Panc1 (cell line): ENCODE results near the gene NECTIN4. TPM values are rescaled to one million over a fixed set of nuclear protein-coding genes. Genes with fewer than 3 reads are reported as not detected.

Experiments used
- ATAC-seq: fragments of 200-7000 bp; cut with Tn5 transposase; 2 replicates; pipeline ENCODE4 v1.9.1; 2020; ENCODE audit warnings: mild to moderate bottlenecking, moderate library complexity
- BruUV-seq: library from RNA; stranded (reverse); fragments of 400-500 nt; replicated peaks from 2 replicates; lab custom pipeline; 2021; lab: Mats Ljungman, UMichigan
- CTCF ChIA-PET: fragments of 300-600 bp; sonication (Branson Sonifier 250); formaldehyde crosslinking; loops from one replicate; lab custom pipeline; 2022; ENCODE audit warnings: antibody characterized with exemption; lab: Charles Lee
- POLR2A ChIA-PET: fragments of 300-600 bp; sonication (Branson Sonifier 250); formaldehyde crosslinking; loops from one replicate; lab custom pipeline; 2022; ENCODE audit warnings: antibody characterized with exemption; lab: Charles Lee
- DNase-seq: peaks from one replicate; pipeline ENCODE4 v3.0.0-alpha.2; 2010; ENCODE audit warnings: low read depth, low spot score
- H3K27ac ChIP-seq: 2 replicates; pipeline ENCODE4 v1.5.1; 2011; ENCODE audit warnings: mild to moderate bottlenecking, low read length, inconsistent platforms
- H3K27me3 ChIP-seq: fragments of 200-500 bp; sonication (Bioruptor generic); 2 replicates; pipeline ENCODE4 v1.6.0; 2014; ENCODE audit warnings: low read length, inconsistent platforms; ENCODE audit not compliant: control insufficient read depth, insufficient read depth
- H3K36me3 ChIP-seq: fragments of 200-500 bp; sonication (Bioruptor generic); 2 replicates; pipeline ENCODE4 v1.5.1; 2014; ENCODE audit warnings: inconsistent platforms, mild to moderate bottlenecking, low read length, moderate library complexity; ENCODE audit not compliant: control insufficient read depth, insufficient read depth
- H3K4me1 ChIP-seq: 2 replicates; pipeline ENCODE4 v1.5.1; 2011; ENCODE audit warnings: inconsistent platforms, mild to moderate bottlenecking, low read length, moderate library complexity; ENCODE audit not compliant: control insufficient read depth, insufficient read depth
- H3K4me3 ChIP-seq, 2 experiments: 2 replicates each; pipeline ENCODE4 v1.5.1; 2011 to 2012; ENCODE audit warnings: low read depth in 2 of 2, low read length in 2 of 2, mild to moderate bottlenecking in 2 of 2, inconsistent platforms in 1 of 2, moderate library complexity in 1 of 2
- H3K9me3 ChIP-seq: fragments of 200-500 bp; sonication (Bioruptor generic); 2 replicates; pipeline ENCODE4 v1.5.1; 2014; ENCODE audit warnings: low read depth, mild to moderate bottlenecking, inconsistent platforms, low read length, moderate library complexity; ENCODE audit not compliant: control insufficient read depth, insufficient read depth
- POLR2AphosphoS5 ChIP-seq: IDR thresholded peaks from 2 replicates; pipeline ENCODE4 v1.6.1; 2012; ENCODE audit warnings: mild to moderate bottlenecking, low read depth, low read length, moderate library complexity
- SIN3A ChIP-seq: IDR thresholded peaks from 2 replicates; pipeline ENCODE4 v1.6.1; 2012; ENCODE audit warnings: low read depth, mild to moderate bottlenecking, low read length, moderate library complexity, borderline replicate concordance; ENCODE audit not compliant: insufficient read depth
- TCF7L2 ChIP-seq: IDR thresholded peaks from 2 replicates; pipeline ENCODE4 v1.6.1; 2011; ENCODE audit warnings: mild to moderate bottlenecking, low read depth, low read length, inconsistent platforms
- in situ Hi-C: cut with HindIII; loops from 2 replicates; pipeline ENCODE4 v1.10.0; 2016; ENCODE audit warnings: low sequenced_read_pairs, low pct_unique_long_range_greater_than_20kb
- intact Hi-C: fragments of 100-400 bp; cut with micrococcal nuclease; formaldehyde crosslinking; loops from one replicate; pipeline ENCODE4 v1.10.0; 2022; ENCODE audit not compliant: unreplicated experiment
- total RNA-seq: library from RNA; stranded (reverse); gene quantifications from one replicate; pipeline ENCODE4 v1.2.1, GENCODE V29; 2021; ENCODE audit not compliant: unreplicated experiment
- TF ChIP-seq, protein P1 (sequence below): fragments of 450-650 bp; IDR thresholded peaks from 2 replicates; pipeline ENCODE4 v1.5.1; 2017; ENCODE audit warnings: mild to moderate bottlenecking
- TF ChIP-seq, protein P2 (sequence below), 2 experiments: IDR thresholded peaks; 2 replicates each; pipeline ENCODE4 v1.6.1; 2011 to 2012; ENCODE audit warnings: low read depth in 2 of 2, control low read depth in 1 of 2, low read length in 1 of 2, mild to moderate bottlenecking in 1 of 2, moderate library complexity in 1 of 2; ENCODE audit not compliant: insufficient read depth in 1 of 2

The NECTIN4 gene
- total RNA-seq, 1 experiment from 2014 or later = not detected

DNA sequence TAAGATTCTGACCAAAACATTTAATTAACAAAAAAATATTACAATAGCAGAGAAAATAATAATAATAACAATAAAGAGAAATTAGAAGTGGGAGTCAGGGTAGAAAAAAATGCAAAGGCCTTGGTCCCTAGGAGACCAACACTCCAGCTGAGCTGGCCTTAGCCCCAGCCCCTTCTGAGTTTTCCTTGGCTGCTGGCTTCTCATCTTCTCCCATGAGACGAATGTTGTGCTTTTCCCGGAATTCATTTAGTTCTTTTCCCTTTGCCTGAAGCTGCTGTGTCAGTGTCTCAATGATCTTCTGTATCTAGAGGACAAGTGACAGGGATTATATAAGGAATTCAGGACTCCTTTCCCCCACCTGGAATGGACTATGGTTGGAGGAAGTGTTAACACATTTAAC is 11.2 kb upstream of the NECTIN4 start:
- intact Hi-C loops = no loop called here
- POLR2A ChIA-PET = no interaction called here

DNA sequence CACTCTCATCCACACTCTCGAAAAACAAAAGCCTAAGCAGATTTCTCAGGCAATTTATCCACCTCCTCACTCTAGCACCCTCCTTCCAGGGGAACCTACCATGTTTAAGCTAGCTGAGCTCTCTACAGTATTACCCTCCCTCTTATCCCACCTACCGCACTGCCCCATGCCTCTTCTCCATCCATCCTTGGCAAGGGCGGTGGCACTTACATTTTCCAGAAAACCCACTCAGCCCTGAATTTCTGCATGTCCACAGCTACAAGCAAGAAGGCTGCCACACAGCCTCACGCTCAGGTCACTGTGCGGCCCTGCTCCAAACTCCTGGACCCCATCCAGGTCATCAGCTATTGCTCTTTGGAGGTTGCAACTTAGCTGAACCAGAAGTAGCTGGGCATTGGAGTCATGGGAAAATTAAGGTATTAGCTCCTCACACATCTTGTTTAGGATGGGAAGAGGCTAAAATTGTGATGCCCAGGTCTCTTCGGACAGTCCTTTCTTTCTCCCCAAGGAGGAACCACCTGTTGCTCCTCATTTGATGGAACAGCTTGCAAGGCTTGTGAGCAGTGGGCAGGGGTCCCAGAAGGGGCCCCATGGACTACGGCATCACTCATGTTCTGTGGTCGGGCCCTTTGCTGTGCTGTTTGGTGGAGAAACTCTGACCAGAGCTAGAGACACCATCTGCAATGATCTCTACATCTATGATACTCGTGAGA is 9.9 kb upstream of the NECTIN4 start:
- POLR2A ChIA-PET = interaction anchor here (0.7 kb wide), 1 partner anchor 14 kb away, joined by 3 read pairs; no protein-coding TSS in a partner anchor
- ATAC-seq = peak; percentile 22

More for the DNA sequence above, 11.2 kb upstream of the NECTIN4 start:
- CTCF ChIA-PET = no interaction called here
- BruUV-seq = TSS peak; percentile 43
- ATAC-seq (no peak), DNase-seq (no peak)
- Histone ChIP-seq H3K9me3 (no peaks in the 10 kb centered on the region), H3K27me3 (no peaks in the 10 kb centered on the region), H3K27ac (no peak overlapping the region), H3K4me1 (0 out of 2 replicates have a peak, but pooled peaks cover 6% of the 10 kb centered on the region), H3K36me3 (peaks cover 8% of the 10 kb centered on the region; the same call in 1 of the 2 replicates), H3K4me3 (no peak overlapping the region)
- in situ Hi-C loops = no loop called here
- TF ChIP-seq, protein P1, sequence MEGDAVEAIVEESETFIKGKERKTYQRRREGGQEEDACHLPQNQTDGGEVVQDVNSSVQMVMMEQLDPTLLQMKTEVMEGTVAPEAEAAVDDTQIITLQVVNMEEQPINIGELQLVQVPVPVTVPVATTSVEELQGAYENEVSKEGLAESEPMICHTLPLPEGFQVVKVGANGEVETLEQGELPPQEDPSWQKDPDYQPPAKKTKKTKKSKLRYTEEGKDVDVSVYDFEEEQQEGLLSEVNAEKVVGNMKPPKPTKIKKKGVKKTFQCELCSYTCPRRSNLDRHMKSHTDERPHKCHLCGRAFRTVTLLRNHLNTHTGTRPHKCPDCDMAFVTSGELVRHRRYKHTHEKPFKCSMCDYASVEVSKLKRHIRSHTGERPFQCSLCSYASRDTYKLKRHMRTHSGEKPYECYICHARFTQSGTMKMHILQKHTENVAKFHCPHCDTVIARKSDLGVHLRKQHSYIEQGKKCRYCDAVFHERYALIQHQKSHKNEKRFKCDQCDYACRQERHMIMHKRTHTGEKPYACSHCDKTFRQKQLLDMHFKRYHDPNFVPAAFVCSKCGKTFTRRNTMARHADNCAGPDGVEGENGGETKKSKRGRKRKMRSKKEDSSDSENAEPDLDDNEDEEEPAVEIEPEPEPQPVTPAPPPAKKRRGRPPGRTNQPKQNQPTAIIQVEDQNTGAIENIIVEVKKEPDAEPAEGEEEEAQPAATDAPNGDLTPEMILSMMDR = no peak
- TF ChIP-seq, protein P2, sequence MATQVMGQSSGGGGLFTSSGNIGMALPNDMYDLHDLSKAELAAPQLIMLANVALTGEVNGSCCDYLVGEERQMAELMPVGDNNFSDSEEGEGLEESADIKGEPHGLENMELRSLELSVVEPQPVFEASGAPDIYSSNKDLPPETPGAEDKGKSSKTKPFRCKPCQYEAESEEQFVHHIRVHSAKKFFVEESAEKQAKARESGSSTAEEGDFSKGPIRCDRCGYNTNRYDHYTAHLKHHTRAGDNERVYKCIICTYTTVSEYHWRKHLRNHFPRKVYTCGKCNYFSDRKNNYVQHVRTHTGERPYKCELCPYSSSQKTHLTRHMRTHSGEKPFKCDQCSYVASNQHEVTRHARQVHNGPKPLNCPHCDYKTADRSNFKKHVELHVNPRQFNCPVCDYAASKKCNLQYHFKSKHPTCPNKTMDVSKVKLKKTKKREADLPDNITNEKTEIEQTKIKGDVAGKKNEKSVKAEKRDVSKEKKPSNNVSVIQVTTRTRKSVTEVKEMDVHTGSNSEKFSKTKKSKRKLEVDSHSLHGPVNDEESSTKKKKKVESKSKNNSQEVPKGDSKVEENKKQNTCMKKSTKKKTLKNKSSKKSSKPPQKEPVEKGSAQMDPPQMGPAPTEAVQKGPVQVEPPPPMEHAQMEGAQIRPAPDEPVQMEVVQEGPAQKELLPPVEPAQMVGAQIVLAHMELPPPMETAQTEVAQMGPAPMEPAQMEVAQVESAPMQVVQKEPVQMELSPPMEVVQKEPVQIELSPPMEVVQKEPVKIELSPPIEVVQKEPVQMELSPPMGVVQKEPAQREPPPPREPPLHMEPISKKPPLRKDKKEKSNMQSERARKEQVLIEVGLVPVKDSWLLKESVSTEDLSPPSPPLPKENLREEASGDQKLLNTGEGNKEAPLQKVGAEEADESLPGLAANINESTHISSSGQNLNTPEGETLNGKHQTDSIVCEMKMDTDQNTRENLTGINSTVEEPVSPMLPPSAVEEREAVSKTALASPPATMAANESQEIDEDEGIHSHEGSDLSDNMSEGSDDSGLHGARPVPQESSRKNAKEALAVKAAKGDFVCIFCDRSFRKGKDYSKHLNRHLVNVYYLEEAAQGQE (IDR thresholded peaks at IDR 0.05; ENCODE audit: insufficient read depth in 1 of 2, low read depth in 2 of 2, low read length in 1 of 2) = no peak
- no peak for TF ChIP-seq POLR2AphosphoS5
- TF ChIP-seq TCF7L2 = no peak
- TF ChIP-seq SIN3A = no peak

More for the DNA sequence above, 9.9 kb upstream of the NECTIN4 start:
- no peaks in the 10 kb centered on the region for H3K27me3 ChIP-seq
- H3K36me3 ChIP-seq = peaks cover 8% of the 10 kb centered on the region; the same call in 1 of the 2 replicates
- no peak for DNase-seq
- peak overlapping the region; percentile 81; the same call in 1 of the 2 replicates for H3K27ac ChIP-seq
- 0 out of 2 replicates have a peak, but pooled peaks cover 6% of the 10 kb centered on the region for H3K4me1 ChIP-seq
- in situ Hi-C loops (no loop called here), intact Hi-C loops (loop anchor here (5.0 kb wide), 1 partner anchor 57 kb away; no protein-coding TSS in a partner anchor)
- TF ChIP-seq, protein P1 = no peak
- no peak for TF ChIP-seq SIN3A
- no peak for TF ChIP-seq POLR2AphosphoS5
- TF ChIP-seq, protein P2 (IDR thresholded peaks at IDR 0.05; ENCODE audit: insufficient read depth in 1 of 2, low read depth in 2 of 2, low read length in 1 of 2) = no peak
- no peak for TF ChIP-seq TCF7L2
- no TSS peak for BruUV-seq
- CTCF ChIA-PET = interaction anchor here (0.6 to 0.7 kb wide), 3 partner anchors 102 to 109 kb away, joined by 3 to 7 read pairs (median 3); no protein-coding TSS in a partner anchor
- H3K9me3 ChIP-seq = no peaks in the 10 kb centered on the region
- H3K4me3 ChIP-seq = peak overlapping the region; percentile 76 to 77
